PC-3 (cell line): ENCODE results near the gene RGS11. TPM values are rescaled to one million over a fixed set of nuclear protein-coding genes. Genes with fewer than 3 reads are reported as not detected.

Experiments used
- ATAC-seq: fragments of 200-7000 bp; cut with Tn5 transposase; 2 replicates; pipeline ENCODE4 v1.9.1; 2020; ENCODE audit warnings: mild to moderate bottlenecking, moderate library complexity
- BruUV-seq: library from RNA; stranded (reverse); fragments of 400-500 nt; replicated peaks from 2 replicates; lab custom pipeline; 2021; lab: Mats Ljungman, UMichigan
- CTCF ChIA-PET: fragments of 300-600 bp; sonication (Branson Sonifier 250); formaldehyde crosslinking; loops from one replicate; lab custom pipeline; 2022; ENCODE audit warnings: antibody characterized with exemption; lab: Charles Lee
- POLR2A ChIA-PET: fragments of 300-600 bp; sonication (Branson Sonifier 250); formaldehyde crosslinking; loops from one replicate; lab custom pipeline; 2022; ENCODE audit warnings: antibody characterized with exemption; ENCODE audit not compliant: unreplicated experiment; lab: Charles Lee
- DNase-seq: peaks from one replicate; pipeline ENCODE4 v3.0.0-alpha.2; 2015
- H2AFZ ChIP-seq: fragments of 300-600 bp; sonication (generic); 2 replicates; pipeline ENCODE4 v1.6.0; 2016; ENCODE audit warnings: antibody characterized with exemption, low read length
- H3F3A ChIP-seq: fragments of 300-600 bp; sonication (generic); one replicate; pipeline ENCODE4 v1.6.0; 2017; ENCODE audit warnings: antibody characterized with exemption, low read length, control low read depth, mild to moderate bottlenecking; ENCODE audit not compliant: unreplicated experiment
- H3K27ac ChIP-seq: fragments of 300-600 bp; sonication (generic); 2 replicates; pipeline ENCODE4 v1.5.1; 2016; ENCODE audit warnings: mild to moderate bottlenecking, low read length
- H3K27me3 ChIP-seq: fragments of 300-600 bp; sonication (generic); 2 replicates; pipeline ENCODE4 v1.6.1; 2016; ENCODE audit warnings: low read length, mixed read lengths
- H3K36me3 ChIP-seq: fragments of 300-600 bp; sonication (generic); 2 replicates; pipeline ENCODE4 v1.6.1; 2016; ENCODE audit warnings: low read depth, mixed run types, low read length, mixed read lengths
- H3K4me1 ChIP-seq: fragments of 300-600 bp; sonication (generic); 2 replicates; pipeline ENCODE4 v1.5.1; 2016; ENCODE audit warnings: low read length; ENCODE audit not compliant: insufficient read depth
- H3K4me2 ChIP-seq: fragments of 300-600 bp; sonication (generic); 2 replicates; pipeline ENCODE4 v1.6.0; 2016; ENCODE audit warnings: low read length
- H3K4me3 ChIP-seq: fragments of 300-600 bp; sonication (generic); 2 replicates; pipeline ENCODE4 v1.5.1; 2016; ENCODE audit warnings: mild to moderate bottlenecking, low read length, mixed read lengths
- H3K79me2 ChIP-seq: fragments of 300-600 bp; sonication (generic); 2 replicates; pipeline ENCODE4 v1.6.1; 2017; ENCODE audit warnings: low read length, mixed read lengths
- H3K9ac ChIP-seq: fragments of 300-600 bp; sonication (generic); 2 replicates; pipeline ENCODE4 v1.6.0; 2016; ENCODE audit warnings: mild to moderate bottlenecking, low read length
- H3K9me2 ChIP-seq: fragments of 300-600 bp; sonication (generic); replicated peaks from 2 replicates; pipeline ENCODE4 v1.6.1; 2016; ENCODE audit warnings: mixed run types, low read length, mixed read lengths
- H3K9me3 ChIP-seq: fragments of 300-600 bp; sonication (generic); 2 replicates; pipeline ENCODE4 v1.6.1; 2016; ENCODE audit warnings: low read length, mixed read lengths
- H4K20me1 ChIP-seq: fragments of 300-600 bp; sonication (generic); 2 replicates; pipeline ENCODE4 v1.6.1; 2016; ENCODE audit warnings: low read length, mixed read lengths
- CTCF ChIP-seq: fragments of 300-600 bp; sonication (generic); conservative IDR thresholded peaks from 2 replicates; pipeline ENCODE4 v1.5.1; 2017; ENCODE audit warnings: antibody characterized with exemption, low read depth, mild to moderate bottlenecking, low read length
- EZH2 ChIP-seq: fragments of 300-600 bp; sonication (generic); IDR thresholded peaks from one replicate; pipeline ENCODE4 v1.6.1; 2017; ENCODE audit warnings: antibody characterized with exemption, mild to moderate bottlenecking, low read length; ENCODE audit not compliant: unreplicated experiment
- EZH2phosphoT487 ChIP-seq: fragments of 300-600 bp; sonication (generic); IDR thresholded peaks from 2 replicates; pipeline ENCODE4 v1.6.1; 2018; ENCODE audit warnings: mild to moderate bottlenecking, antibody characterized with exemption, low read length, borderline replicate concordance
- intact Hi-C: fragments of 100-400 bp; cut with micrococcal nuclease; formaldehyde crosslinking; loops from 2 replicates; pipeline ENCODE4 v1.9.0; 2023
- total RNA-seq: library from RNA; depleted of rRNA; stranded (reverse); fragments of >200 nt; gene quantifications from 2 replicates; pipeline ENCODE4 v1.2.3, GENCODE V29; 2014; rRNA removed

Gene RGS11
- total RNA-seq, 1 experiment from 2014 or later: 1.2 TPM

- no peak overlapping the region for H2AFZ ChIP-seq
- no peak overlapping the region for H3K9ac ChIP-seq
- ChIA-PET CTCF (no interaction called here), POLR2A (no interaction called here)
- TF ChIP-seq CTCF: no peak
- TF ChIP-seq EZH2: no peak
- TF ChIP-seq EZH2phosphoT487: no peak
- DNase-seq (no peak), ATAC-seq (no peak)
- no peaks in the 10 kb centered on the region for H3K9me3 ChIP-seq
- H3F3A ChIP-seq: no peaks in the 10 kb centered on the region
- H3K9me2 ChIP-seq: no peaks in the 10 kb centered on the region
- no peaks in the 10 kb centered on the region for H3K4me1 ChIP-seq
- no peaks in the 10 kb centered on the region for H4K20me1 ChIP-seq
- H3K27ac ChIP-seq: no peak overlapping the region
- intact Hi-C loops: no loop called here
- BruUV-seq: no TSS peak
- H3K4me3 ChIP-seq: no peak overlapping the region
- H3K27me3 ChIP-seq: no peaks in the 10 kb centered on the region
- peaks cover 50% of the 10 kb centered on the region for H3K79me2 ChIP-seq
- peaks cover 18% of the 10 kb centered on the region; the same call in 1 of the 2 replicates for H3K36me3 ChIP-seq
- no peak overlapping the region for H3K4me2 ChIP-seq
These were observed 55.7 kb downstream of the RGS11 start for GRCh38 chr16:220021-220420.

Other genes starting within 250 kb of the RGS11 start
- gene POLR3K, start 222.3 kb downstream of the RGS11 start, total RNA-seq: 20.3 and 30.2 TPM in 2 replicates
- 45.8 and 62.2 TPM in 2 replicates for gene SNRNP25, start 222.1 kb downstream of the RGS11 start, total RNA-seq
- gene RHBDF1, start 203.3 kb downstream of the RGS11 start, total RNA-seq: 23.3 and 26.3 TPM in 2 replicates
- 147 and 175 TPM in 2 replicates for gene MPG, start 197.7 kb downstream of the RGS11 start, total RNA-seq
- gene NPRL3, start 137.3 kb downstream of the RGS11 start, total RNA-seq: 14.9 and 22.2 TPM in 2 replicates
- gene HBZ, start 123.3 kb downstream of the RGS11 start, total RNA-seq: not detected in 2 replicates
- not detected in 2 replicates for gene HBM, start 110.0 kb downstream of the RGS11 start, total RNA-seq
- not detected in 2 replicates for gene HBA2, start 103.1 kb downstream of the RGS11 start, total RNA-seq
- not detected in 2 replicates for gene HBA1, start 99.3 kb downstream of the RGS11 start, total RNA-seq
- gene HBQ1, start 95.5 kb downstream of the RGS11 start, total RNA-seq: not detected in 2 replicates
- gene LUC7L, start 46.5 kb downstream of the RGS11 start, total RNA-seq: 46.0 and 61.9 TPM in 2 replicates
- 31.4 and 38.0 TPM in 2 replicates for gene FAM234A, start 41.1 kb downstream of the RGS11 start, total RNA-seq
- 0.35 TPM in 1 of 2 replicates, not detected in the other for gene ARHGDIG, start 4.6 kb upstream of the RGS11 start, total RNA-seq
- gene PDIA2, start 7.2 kb upstream of the RGS11 start, total RNA-seq: not detected in 2 replicates
- 26.9 and 50.8 TPM in 2 replicates for gene AXIN1, start 76.8 kb upstream of the RGS11 start, total RNA-seq
- gene MRPL28, start 94.6 kb upstream of the RGS11 start, total RNA-seq: 154 and 206 TPM in 2 replicates
- gene PGAP6, start 106.0 kb upstream of the RGS11 start, total RNA-seq: 40.8 and 56.5 TPM in 2 replicates
- gene NME4, start 121.3 kb upstream of the RGS11 start, total RNA-seq: 182 and 207 TPM in 2 replicates
- gene DECR2, start 125.9 kb upstream of the RGS11 start, total RNA-seq: 19.8 and 22.3 TPM in 2 replicates
- gene RAB11FIP3, start 149.7 kb upstream of the RGS11 start, total RNA-seq: 12.7 and 17.9 TPM in 2 replicates